COR-L47 (cell line): ENCODE measurements around the gene ATP6V1G2.
"Not testable (repeated sequence)": the region's sequence is repeated elsewhere in the genome, so short reads cannot be mapped to it uniquely, and the experiment has no call there.

Source experiments
- DNase-seq: peaks from one replicate; lab custom pipeline; 2025; lab: John Stamatoyannopoulos, UW

Gene ATP6V1G2

DNA sequence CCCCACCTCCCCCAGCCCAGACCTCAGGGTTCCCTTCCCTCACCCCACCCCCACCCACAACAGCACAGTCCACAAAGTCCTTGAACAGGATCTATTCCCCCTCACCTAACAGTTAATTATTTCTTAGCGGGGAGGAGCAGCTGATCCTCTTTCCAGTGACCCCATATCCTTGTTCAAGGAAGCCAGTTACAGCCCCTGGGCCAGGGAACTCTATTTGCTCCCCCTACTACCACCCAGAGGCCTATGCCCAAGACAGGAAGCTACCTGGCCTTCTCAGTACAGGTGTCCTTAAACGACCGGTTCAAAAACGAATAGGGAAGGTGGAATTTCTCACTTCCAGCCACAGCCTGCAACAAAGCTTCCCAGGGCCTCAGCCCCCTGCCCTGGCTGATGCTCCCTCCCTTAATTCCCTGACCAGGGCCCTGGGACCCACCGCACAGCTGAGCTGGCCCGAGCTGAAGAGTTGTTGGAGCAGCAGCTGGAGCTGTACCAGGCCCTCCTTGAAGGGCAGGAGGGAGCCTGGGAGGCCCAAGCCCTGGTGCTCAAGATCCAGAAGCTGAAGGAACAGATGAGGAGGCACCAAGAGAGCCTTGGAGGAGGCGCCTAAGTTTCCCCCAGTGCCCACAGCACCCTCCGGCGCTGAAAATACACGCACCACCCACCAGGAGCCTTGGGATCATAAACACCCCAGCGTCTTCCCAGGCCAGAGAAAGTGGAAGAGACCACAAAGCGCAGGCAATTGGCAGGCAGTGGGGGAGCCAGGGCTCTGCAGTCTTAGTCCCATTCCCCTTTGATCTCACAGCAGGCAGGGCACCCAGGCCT lies 16.9 kb downstream of the ATP6V1G2 start:
- DNase-seq: no peak

DNA sequence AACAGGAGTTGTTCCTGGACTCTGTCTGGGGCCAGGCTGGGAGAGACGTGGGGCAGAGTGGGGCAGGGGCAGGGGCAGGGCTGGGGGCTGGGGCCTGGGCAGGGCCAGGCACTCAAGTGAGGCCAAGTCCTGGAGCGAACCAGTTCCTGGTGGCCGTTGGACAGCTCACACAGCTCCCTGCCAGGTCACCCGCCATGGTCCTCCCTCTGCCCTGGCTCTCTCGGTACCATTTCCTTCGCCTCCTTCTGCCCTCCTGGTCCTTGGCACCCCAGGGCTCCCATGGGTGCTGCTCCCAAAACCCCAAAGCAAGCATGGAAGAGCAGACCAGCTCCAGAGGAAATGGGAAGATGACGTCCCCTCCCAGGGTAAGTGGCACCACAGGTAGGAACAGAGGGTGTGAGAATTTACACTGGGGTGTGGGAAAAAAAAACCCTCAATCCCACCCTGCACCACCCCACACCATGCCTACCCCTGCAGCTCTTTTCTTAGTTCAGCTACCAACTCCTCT lies 17.5 kb downstream of the ATP6V1G2 start, which contains the start of gene MCCD1:
Gene MCCD1, plus strand, starts transcription at position 142 of the 508 bp plus-strand sequence. Its CDS starts 53 bp downstream, at position 195.
- no peak for DNase-seq

DNA sequence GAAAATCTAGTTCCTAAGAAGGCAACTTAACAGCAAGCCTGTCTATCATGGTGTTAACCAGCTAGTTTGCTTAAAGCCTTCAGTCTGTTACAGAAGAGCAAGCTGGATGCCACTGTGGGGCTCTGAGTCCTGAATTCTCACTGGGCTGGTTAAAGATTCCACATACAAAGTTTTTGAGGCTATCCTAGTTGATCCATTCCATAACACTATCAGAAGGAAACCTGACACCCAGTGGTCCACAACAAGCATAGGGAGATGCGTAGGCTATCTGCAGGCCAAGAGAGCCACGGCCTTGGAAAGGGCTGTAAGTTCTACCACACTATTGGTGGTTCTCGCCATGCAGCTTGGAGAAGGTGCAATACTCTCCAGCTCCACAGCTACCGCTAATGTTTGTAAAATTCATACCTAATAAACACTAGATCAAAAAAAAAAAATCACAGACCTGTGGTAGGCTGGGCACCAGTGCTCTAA lies 18.1 kb downstream of the ATP6V1G2 start:
- no peak for DNase-seq

DNA sequence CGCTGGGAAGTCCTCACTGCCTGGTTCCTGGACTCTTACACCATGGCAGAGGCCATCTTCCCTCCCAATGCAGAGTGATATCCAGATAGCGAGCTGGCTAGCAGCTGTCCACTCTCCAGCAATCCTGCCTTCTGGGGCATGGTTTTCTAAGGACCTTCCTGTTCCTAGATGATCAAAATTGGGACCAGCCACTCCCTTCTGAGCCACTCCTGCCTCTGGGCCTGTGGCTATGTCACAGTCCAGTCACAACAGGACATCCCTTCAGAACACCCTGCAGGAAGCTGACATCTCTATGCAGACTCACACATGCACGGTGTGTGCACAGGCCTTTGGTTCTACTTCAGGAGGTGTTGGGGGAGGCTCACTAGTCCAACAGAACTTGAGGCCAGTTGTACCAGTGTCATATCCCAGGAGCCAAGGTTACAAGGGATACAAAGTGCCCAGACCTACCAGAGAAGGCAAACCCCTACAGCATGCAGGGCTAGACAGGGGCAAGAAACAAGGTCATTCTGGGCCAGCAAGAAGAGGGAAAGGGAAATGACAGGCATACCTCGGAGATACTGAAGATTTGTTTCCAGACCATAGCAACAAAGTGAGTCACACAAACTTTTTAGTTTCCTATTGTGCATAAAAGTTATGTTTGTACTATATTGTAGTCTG lies 20.3 kb downstream of the ATP6V1G2 start:
- no peak for DNase-seq

DNA sequence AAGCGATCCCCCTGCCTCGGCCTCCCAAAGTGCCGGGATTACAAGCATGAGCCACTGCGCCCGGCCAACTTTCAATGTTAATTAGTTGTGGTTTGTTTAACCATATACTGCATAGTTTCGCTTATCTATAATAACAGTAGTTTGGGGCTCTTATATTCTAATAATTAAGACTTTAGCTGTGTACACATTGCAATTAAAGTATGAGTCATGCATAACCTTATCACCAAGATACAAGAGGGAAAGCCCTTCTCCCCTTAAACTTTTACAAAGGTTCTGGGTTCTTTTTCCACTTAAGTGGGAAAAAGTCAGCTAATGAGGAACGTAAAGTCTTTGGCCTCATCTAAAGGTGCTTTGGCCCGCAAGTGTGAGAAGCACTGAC lies 20.9 kb downstream of the ATP6V1G2 start:
- no peak for DNase-seq

GRCh38 chr6:31521835-31522234 lies 24.6 kb downstream of the ATP6V1G2 start:
- DNase-seq: no peak

GRCh38 chr6:31513456-31514165 lies 32.8 kb downstream of the ATP6V1G2 start:
- DNase-seq: no peak

- DNase-seq: no peak
Measured at GRCh38 chr6:31510007-31510406, 36.4 kb downstream of the ATP6V1G2 start.

DNA sequence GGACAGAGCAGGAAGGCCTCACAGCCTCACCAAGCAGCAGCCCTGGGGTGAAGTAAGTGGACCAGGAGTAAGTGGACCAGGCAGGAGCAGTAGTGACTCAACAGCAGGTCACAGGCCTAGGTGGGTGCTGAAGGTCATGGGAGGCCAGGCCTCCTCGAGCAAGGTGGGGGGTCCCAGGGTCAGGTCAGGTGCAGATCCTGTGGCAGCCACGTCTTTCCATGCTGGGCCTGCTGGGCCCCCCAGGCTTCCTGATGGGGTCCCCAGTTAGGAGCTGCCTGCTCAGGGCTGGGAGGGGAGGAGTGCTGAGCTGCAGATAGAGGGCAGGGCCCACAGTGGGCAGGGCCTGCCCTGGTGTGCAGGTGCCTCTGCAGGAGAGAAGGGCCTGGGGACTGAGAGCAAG lies 37.4 kb downstream of the ATP6V1G2 start:
- DNase-seq: not testable (repeated sequence)

- no peak for DNase-seq
Measured at GRCh38 chr6:31502586-31502985, 43.8 kb downstream of the ATP6V1G2 start.

- not testable (repeated sequence) for DNase-seq
Measured at GRCh38 chr6:31499648-31500047, 46.8 kb downstream of the ATP6V1G2 start.

DNA sequence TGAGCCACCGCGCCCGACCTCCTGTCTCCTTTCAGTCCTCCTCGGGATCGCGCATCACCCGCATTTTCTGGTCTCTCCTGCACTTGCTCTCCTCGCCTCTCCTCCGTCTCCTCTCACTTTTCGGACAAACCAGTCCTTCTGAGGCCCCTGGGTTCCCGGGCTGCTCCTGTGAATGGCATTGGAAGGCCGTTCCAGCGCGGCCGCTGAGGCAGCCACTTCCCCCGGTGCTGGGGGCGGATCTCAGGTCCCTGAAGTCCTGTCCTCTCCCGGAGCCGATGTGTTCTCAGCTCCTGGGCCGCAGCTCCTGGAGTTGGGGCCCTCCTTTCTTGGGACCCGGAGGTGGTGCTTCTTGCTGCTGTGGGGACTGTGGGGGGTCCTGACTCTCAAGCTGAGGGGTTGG lies 47.7 kb downstream of the ATP6V1G2 start:
- no peak for DNase-seq

DNA sequence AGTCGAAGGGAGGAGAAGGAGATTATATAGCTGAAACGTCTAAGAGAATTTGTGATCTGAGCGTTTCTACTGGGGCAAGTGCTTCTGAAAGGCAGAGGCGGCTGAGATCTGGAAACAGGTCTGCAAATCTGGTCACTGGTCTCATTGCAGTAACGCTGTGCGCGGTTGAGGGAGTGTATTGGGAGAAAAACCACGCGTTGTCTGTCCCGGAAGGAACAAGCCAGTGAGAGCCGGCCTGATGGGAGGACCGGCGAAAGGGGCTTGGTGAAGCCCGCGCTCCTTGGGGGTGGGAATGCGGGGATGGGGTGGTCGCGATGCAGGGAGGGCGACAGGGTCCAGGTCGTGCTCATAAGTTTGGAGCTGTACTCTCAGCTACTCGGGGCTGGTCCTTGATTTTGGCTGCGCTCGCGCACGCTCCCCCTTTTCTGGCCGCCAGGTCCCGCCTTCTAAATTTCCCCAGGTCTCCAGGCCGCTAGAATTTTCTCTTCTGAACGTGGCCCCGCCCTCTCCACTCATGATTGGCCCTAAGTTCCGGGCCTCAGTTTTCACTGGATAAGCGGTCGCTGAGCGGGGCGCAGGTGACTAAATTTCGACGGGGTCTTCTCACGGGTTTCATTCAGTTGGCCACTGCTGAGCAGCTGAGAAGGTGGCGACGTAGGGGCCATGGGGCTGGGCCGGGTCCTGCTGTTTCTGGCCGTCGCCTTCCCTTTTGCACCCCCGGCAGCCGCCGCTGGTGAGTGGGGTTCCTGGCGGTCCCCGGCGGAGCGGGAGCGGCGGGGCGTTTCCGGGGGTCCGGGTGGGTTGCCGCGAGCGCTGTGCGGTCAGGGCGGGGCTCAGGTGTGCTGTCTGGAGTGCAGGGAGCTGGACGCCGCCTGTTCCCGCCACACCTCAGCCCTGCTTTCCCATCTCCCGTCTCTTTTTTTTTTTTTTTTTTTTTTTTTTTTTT lies 48.6 kb downstream of the ATP6V1G2 start, which contains the start of gene MICB:
Gene MICB, plus strand, starts transcription at position 615 of the 946 bp plus-strand sequence. Its CDS starts 49 bp downstream, at position 664.
- DNase-seq: peak; percentile 30

- DNase-seq: not testable (repeated sequence)
Measured at GRCh38 chr6:31496826-31497225, 49.6 kb downstream of the ATP6V1G2 start.

DNA sequence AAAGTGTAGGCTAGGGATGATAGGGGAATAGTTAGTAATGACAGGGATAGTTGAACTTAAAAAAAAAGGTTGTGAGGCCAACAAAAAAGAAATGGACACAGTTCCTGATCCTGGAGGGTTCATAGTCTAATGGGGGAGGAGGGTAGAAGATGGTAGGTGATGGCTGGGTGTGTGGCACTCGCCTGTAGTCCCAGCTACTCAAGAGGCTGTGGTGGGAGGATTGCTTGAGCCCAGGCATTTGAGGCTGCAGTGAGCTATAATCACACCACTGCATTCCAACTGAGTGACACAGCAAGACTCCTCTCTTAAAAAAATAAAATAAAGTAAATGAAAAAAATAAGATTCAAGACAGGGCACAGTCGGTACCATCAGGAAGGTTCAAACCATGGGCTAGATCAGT lies 50.8 kb downstream of the ATP6V1G2 start:
- DNase-seq: no peak
